ENCODE data around the gene NFYC.

GRCh38 chr1:40732756-40733301 is 41.3 kb downstream of the NFYC start:
- TF ChIP-seq EP300 (IDR thresholded peaks at IDR 0.05) (no peak), POLR2A (IDR thresholded peaks at IDR 0.05; ENCODE audit: low read depth) (no peak)
